Measurements from ENCODE around the gene RANBP1.

RANBP1 gene

GRCh38 chr22:20118300-20119020, 2.6 kb downstream of the RANBP1 start:
- peak overlapping the region; percentile 87 for H3K4me3 ChIP-seq (replicated peaks; ENCODE audit: low read depth, low read length)
- no peak for DNase-seq (ENCODE audit: extremely low read depth, low read depth)
- TF ChIP-seq CTCF (IDR thresholded peaks at IDR 0.05; ENCODE audit: low read depth, low read length, missing control alignments) = no peak

- DNase-seq (ENCODE audit: extremely low read depth, low read depth) = no peak
- no peak for TF ChIP-seq CTCF (IDR thresholded peaks at IDR 0.05; ENCODE audit: low read depth, low read length, missing control alignments)
- no peak overlapping the region for H3K4me3 ChIP-seq (replicated peaks; ENCODE audit: low read depth, low read length)
Measured at GRCh38 chr22:20121856-20122415, 6.0 kb downstream of the RANBP1 start.

- no peak for DNase-seq (ENCODE audit: extremely low read depth, low read depth)
- no peak overlapping the region for H3K4me3 ChIP-seq (replicated peaks; ENCODE audit: low read depth, low read length)
- TF ChIP-seq CTCF (IDR thresholded peaks at IDR 0.05; ENCODE audit: low read depth, low read length, missing control alignments) = no peak
Measured at GRCh38 chr22:20123366-20124082, 7.6 kb downstream of the RANBP1 start.

- no peak for DNase-seq (ENCODE audit: extremely low read depth, low read depth)
- TF ChIP-seq CTCF (IDR thresholded peaks at IDR 0.05; ENCODE audit: low read depth, low read length, missing control alignments) = no peak
- H3K4me3 ChIP-seq (replicated peaks; ENCODE audit: low read depth, low read length) = no peak overlapping the region
Measured at GRCh38 chr22:20124083-20124787, 8.3 kb downstream of the RANBP1 start.

GRCh38 chr22:20125201-20126174, 9.6 kb downstream of the RANBP1 start:
- H3K4me3 ChIP-seq (replicated peaks; ENCODE audit: low read depth, low read length) = no peak overlapping the region
- no peak for DNase-seq (ENCODE audit: extremely low read depth, low read depth)
- no peak for TF ChIP-seq CTCF (IDR thresholded peaks at IDR 0.05; ENCODE audit: low read depth, low read length, missing control alignments)
